CD14-positive monocyte (primary cell): ENCODE results near the gene FNIP2. TPM values are rescaled to one million over a fixed set of nuclear protein-coding genes. Genes with fewer than 3 reads are reported as not detected.

Experiments
- DNase-seq, 3 donors: peaks; one replicate each; pipeline ENCODE4 v3.0.0-alpha.2; 2011 to 2022
- H2AFZ ChIP-seq: 2 replicates; pipeline ENCODE4 v1.6.0; 2012; ENCODE audit warnings: mild to moderate bottlenecking, low read depth, low read length, inconsistent platforms; ENCODE audit not compliant: insufficient read depth, poor library complexity, severe bottlenecking
- H3K27ac ChIP-seq, 2 donors: 1 replicate in 1 of 2; 2 replicates in 1 of 2; pipeline ENCODE4 v1.5.1; 2012 to 2013; ENCODE audit warnings: low read length in 2 of 2, control low read depth in 1 of 2, inconsistent platforms in 1 of 2, low read depth in 1 of 2, mild to moderate bottlenecking in 1 of 2
- H3K27me3 ChIP-seq, 2 donors: one replicate each; pipeline versions ENCODE4 v1.6.0 to v1.6.1; 2011 to 2013; ENCODE audit warnings: low read length in 2 of 2; ENCODE audit not compliant: control insufficient read depth in 2 of 2, insufficient read depth in 2 of 2
- H3K36me3 ChIP-seq, 2 donors: replicated peaks in 1 of 2; 1 replicate in 1 of 2; 2 replicates in 1 of 2; pipeline versions ENCODE4 v1.5.1 to v1.6.1; 2012 to 2013; ENCODE audit warnings: low read length in 2 of 2, control low read depth in 1 of 2, inconsistent platforms in 1 of 2, mild to moderate bottlenecking in 1 of 2; ENCODE audit not compliant: insufficient read depth in 2 of 2, control insufficient read depth in 1 of 2
- H3K4me1 ChIP-seq, 2 donors: 1 replicate in 1 of 2; 2 replicates in 1 of 2; pipeline versions ENCODE4 v1.5.1 to v1.6.1; 2012 to 2013; ENCODE audit warnings: low read length in 2 of 2, control low read depth in 1 of 2, inconsistent platforms in 1 of 2, mild to moderate bottlenecking in 1 of 2, moderate library complexity in 1 of 2; ENCODE audit not compliant: insufficient read depth in 2 of 2, control insufficient read depth in 1 of 2
- H3K4me2 ChIP-seq: replicated peaks from 2 replicates; pipeline ENCODE3; 2012; ENCODE audit warnings: low read length, moderate library complexity, mild to moderate bottlenecking; ENCODE audit not compliant: poor library complexity, severe bottlenecking; ENCODE audit errors: extremely low read depth
- H3K4me3 ChIP-seq, 3 experiments: fragments of 200-600 bp in 1 of 3; sonication (generic) in 1 of 3; replicated peaks in 1 of 3; 1 replicate in 2 of 3; 2 replicates in 1 of 3; pipeline ENCODE4 v1.5.1; 2011 to 2013; ENCODE audit warnings: low read length in 3 of 3, mild to moderate bottlenecking in 3 of 3, control low read depth in 2 of 3, low read depth in 2 of 3, inconsistent platforms in 1 of 3, moderate library complexity in 1 of 3
- H3K79me2 ChIP-seq: 2 replicates; pipeline ENCODE4 v1.6.0; 2012; ENCODE audit warnings: mild to moderate bottlenecking, control low read depth, inconsistent platforms, low read length, moderate library complexity; ENCODE audit not compliant: insufficient read depth
- H3K9ac ChIP-seq: 2 replicates; pipeline ENCODE4 v1.6.0; 2017; ENCODE audit warnings: low read length, mild to moderate bottlenecking; ENCODE audit not compliant: insufficient read depth, poor library complexity, severe bottlenecking
- H3K9me3 ChIP-seq, 2 donors: replicated peaks in 1 of 2; 1 replicate in 1 of 2; 2 replicates in 1 of 2; pipeline versions ENCODE4 v1.5.1 to v1.6.1; 2012 to 2013; ENCODE audit warnings: low read length in 2 of 2, control low read depth in 1 of 2; ENCODE audit not compliant: control insufficient read depth in 1 of 2, insufficient read depth in 1 of 2
- H4K20me1 ChIP-seq: 2 replicates; pipeline ENCODE4 v1.6.0; 2012; ENCODE audit warnings: mild to moderate bottlenecking, low read length, control low read depth, moderate library complexity; ENCODE audit not compliant: insufficient read depth
- H3K27ac Mint-ChIP-seq, 7 donors: one replicate each; pipeline ENCODE4 v1.8.0; 2020; ENCODE audit warnings: mild to moderate bottlenecking in 7 of 7, mixed read lengths in 7 of 7, moderate library complexity in 6 of 7, inconsistent platforms in 2 of 7
- H3K27me3 Mint-ChIP-seq, 3 donors: one replicate each; pipeline ENCODE4 v1.8.0; 2021 to 2022; ENCODE audit warnings: low read depth in 3 of 3, mild to moderate bottlenecking in 3 of 3, mixed read lengths in 3 of 3, moderate library complexity in 3 of 3, inconsistent platforms in 1 of 3
- H3K36me3 Mint-ChIP-seq, 2 donors: one replicate each; pipeline ENCODE4 v1.8.0; 2020; ENCODE audit warnings: mixed read lengths in 2 of 2, inconsistent platforms in 1 of 2, mild to moderate bottlenecking in 1 of 2
- H3K4me1 Mint-ChIP-seq: one replicate; pipeline ENCODE4 v1.8.0; 2020; ENCODE audit warnings: mild to moderate bottlenecking, mixed read lengths
- H3K4me3 Mint-ChIP-seq, 2 donors: one replicate each; pipeline ENCODE4 v1.8.0; 2020; ENCODE audit warnings: mild to moderate bottlenecking in 2 of 2, mixed read lengths in 2 of 2, moderate library complexity in 1 of 2
- H3K9me3 Mint-ChIP-seq, 7 donors: one replicate each; pipeline ENCODE4 v1.8.0; 2020 to 2022; ENCODE audit warnings: mixed read lengths in 7 of 7, mild to moderate bottlenecking in 6 of 7, moderate library complexity in 6 of 7, inconsistent platforms in 2 of 7
- WGBS: methylation state at CpG from one replicate; pipeline ENCODE4 v1.1.5; 2013; ENCODE audit warnings: missing lambda C conversion rate; ENCODE audit not compliant: insufficient coverage; 5-methylcytosine and 5-hydroxymethylcytosine counted together
- intact Hi-C, 2 donors: fragments of 100-400 bp; cut with micrococcal nuclease; formaldehyde crosslinking; loops; one replicate each; pipeline versions ENCODE4 v1.15.0 to v1.15.1; 2023
- polyA plus RNA-seq, 3 donors: library from polyadenylated mRNA; depleted of rRNA in 1 of 3; unstranded in 2 of 3; stranded (reverse) in 1 of 3; fragments of 300-500 nt in 2 of 3; fragments of >200 nt in 1 of 3; fragmentation: Illumina TruSeq in 2 of 3; gene quantifications; 1 replicate in 2 of 3; 2 replicates in 1 of 3; pipeline ENCODE4 v1.2.3, GENCODE V29; 2012 to 2021
- TF ChIP-seq, protein P1 (sequence below): fragments of 200-600 bp; IDR thresholded peaks from one replicate; pipeline ENCODE4 v1.8.0; 2022; ENCODE audit warnings: antibody characterized with exemption, mild to moderate bottlenecking

Gene FNIP2
- polyA plus RNA-seq, 3 donors, result 3.5 to 7.7 (median 5.7) TPM

DNA sequence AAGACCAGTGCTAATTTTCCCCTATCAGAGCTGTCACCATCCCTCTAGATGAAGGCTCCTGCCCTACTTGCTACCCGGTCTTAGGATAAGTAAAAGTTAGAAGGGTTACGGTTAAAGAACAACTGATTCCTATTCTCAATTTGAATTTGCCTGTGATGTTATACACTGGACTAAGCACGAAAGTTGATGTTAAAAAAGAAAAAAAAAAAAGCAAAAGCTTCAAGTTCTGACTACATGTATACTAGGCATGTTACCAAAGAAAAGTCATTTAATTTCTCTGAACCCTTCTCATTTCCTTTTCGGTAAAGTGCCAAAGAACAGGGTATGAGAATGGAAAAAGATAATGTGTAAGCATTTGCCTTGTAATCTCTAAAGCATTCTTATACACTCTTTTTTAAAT, 44.2 kb upstream of the FNIP2 start:
- TF ChIP-seq, protein P1, sequence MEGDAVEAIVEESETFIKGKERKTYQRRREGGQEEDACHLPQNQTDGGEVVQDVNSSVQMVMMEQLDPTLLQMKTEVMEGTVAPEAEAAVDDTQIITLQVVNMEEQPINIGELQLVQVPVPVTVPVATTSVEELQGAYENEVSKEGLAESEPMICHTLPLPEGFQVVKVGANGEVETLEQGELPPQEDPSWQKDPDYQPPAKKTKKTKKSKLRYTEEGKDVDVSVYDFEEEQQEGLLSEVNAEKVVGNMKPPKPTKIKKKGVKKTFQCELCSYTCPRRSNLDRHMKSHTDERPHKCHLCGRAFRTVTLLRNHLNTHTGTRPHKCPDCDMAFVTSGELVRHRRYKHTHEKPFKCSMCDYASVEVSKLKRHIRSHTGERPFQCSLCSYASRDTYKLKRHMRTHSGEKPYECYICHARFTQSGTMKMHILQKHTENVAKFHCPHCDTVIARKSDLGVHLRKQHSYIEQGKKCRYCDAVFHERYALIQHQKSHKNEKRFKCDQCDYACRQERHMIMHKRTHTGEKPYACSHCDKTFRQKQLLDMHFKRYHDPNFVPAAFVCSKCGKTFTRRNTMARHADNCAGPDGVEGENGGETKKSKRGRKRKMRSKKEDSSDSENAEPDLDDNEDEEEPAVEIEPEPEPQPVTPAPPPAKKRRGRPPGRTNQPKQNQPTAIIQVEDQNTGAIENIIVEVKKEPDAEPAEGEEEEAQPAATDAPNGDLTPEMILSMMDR, result no peak
- Histone ChIP-seq H3K4me1 (peaks cover 11 to 12% of the 10 kb centered on the region in 2 donors), H4K20me1 (no peaks in the 10 kb centered on the region), H3K27me3 (peaks cover 0 to 4% of the 10 kb centered on the region in 2 donors), H3K27ac (no peak overlapping the region), H3K9me3 (no peaks in the 10 kb centered on the region), H2AFZ (no peak overlapping the region), H3K79me2 (peaks cover 34% of the 10 kb centered on the region), H3K9ac (no peak overlapping the region), H3K4me2 (no peak overlapping the region), H3K36me3 (peaks cover 10 to 16% of the 10 kb centered on the region in 2 donors), H3K4me3 (no peak overlapping the region)
- H3K9me3 Mint-ChIP-seq, result no peaks in the 10 kb centered on the region
- WGBS, result no CpG with 5 or more reads among the region's 4 CpGs
- no peak overlapping the region for H3K4me3 Mint-ChIP-seq
- peaks cover 0 to 4% (median 4%) of the 10 kb centered on the region in 3 donors for H3K27me3 Mint-ChIP-seq
- H3K27ac Mint-ChIP-seq, result peak overlapping the region in 1 of 7 donors; percentile 41
- H3K36me3 Mint-ChIP-seq, result peaks cover 13 to 18% of the 10 kb centered on the region in 2 donors
- DNase-seq, result no peak
- intact Hi-C loops, result loop anchor here (5.0 to 10.0 kb wide), 4 partner anchors 43 to 480 kb away; partner anchors contain the start of genes C4orf46 (in 1 of the 2), ETFDH (in 1 of the 2) and FNIP2 (in 1 of the 2)
- peaks cover 18% of the 10 kb centered on the region for H3K4me1 Mint-ChIP-seq

DNA sequence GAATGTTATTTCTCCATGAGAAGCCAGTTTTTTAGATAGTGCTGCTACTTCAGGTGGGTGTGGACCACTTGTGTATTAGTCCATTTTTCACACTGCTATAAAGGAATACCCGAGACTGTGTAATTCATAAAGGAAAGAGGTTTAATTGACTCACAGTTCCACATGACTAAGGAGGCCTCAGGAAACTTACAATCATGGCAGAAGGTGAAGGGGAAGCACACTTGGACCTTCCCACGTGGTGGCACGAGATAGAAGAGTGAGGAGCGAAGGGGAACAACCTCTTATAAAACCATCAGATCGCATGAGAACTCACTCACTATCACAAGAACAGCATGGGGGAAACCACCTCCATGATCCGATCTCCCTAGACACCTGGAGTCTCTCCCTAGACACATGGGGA, 42.2 kb upstream of the FNIP2 start:
- Histone ChIP-seq H3K9ac (no peak overlapping the region), H3K27me3 (peaks cover 0 to 4% of the 10 kb centered on the region in 2 donors), H4K20me1 (no peaks in the 10 kb centered on the region), H3K36me3 (no peaks in the 10 kb centered on the region), H3K4me1 (peaks cover 11% of the 10 kb centered on the region in 2 donors), H3K4me2 (no peak overlapping the region), H3K9me3 (no peaks in the 10 kb centered on the region), H3K4me3 (no peak overlapping the region), H3K27ac (no peak overlapping the region), H3K79me2 (peaks cover 16% of the 10 kb centered on the region), H2AFZ (no peak overlapping the region)
- Mint-ChIP-seq H3K9me3 (no peaks in the 10 kb centered on the region), H3K27me3 (peaks cover 0 to 5% (median 4%) of the 10 kb centered on the region in 3 donors), H3K4me3 (no peak overlapping the region), H3K36me3 (peaks cover under 1% of the 10 kb centered on the region in 2 donors), H3K4me1 (peaks cover 17% of the 10 kb centered on the region), H3K27ac (peak overlapping the region in 1 of 7 donors; percentile 38)
- TF ChIP-seq, protein P1, result no peak
- WGBS, result no CpG with 5 or more reads among the region's 6 CpGs
- intact Hi-C loops, result loop anchor here (5.0 to 10.0 kb wide), 3 partner anchors 52 to 478 kb away; partner anchors contain the start of genes C4orf46 (in 1 of the 2) and ETFDH (in 1 of the 2)
- DNase-seq, result peak in 1 of 3 donors; percentile 77
